ENCODE measurements around the gene ARHGAP15. TPM values are rescaled to one million over a fixed set of nuclear protein-coding genes. Genes with fewer than 3 reads are reported as not detected.

Gene ARHGAP15
- total and polyA plus RNA-seq, 3 donors from 2014 or later = 2.2 to 15.0 (median 7.7) TPM

DNA sequence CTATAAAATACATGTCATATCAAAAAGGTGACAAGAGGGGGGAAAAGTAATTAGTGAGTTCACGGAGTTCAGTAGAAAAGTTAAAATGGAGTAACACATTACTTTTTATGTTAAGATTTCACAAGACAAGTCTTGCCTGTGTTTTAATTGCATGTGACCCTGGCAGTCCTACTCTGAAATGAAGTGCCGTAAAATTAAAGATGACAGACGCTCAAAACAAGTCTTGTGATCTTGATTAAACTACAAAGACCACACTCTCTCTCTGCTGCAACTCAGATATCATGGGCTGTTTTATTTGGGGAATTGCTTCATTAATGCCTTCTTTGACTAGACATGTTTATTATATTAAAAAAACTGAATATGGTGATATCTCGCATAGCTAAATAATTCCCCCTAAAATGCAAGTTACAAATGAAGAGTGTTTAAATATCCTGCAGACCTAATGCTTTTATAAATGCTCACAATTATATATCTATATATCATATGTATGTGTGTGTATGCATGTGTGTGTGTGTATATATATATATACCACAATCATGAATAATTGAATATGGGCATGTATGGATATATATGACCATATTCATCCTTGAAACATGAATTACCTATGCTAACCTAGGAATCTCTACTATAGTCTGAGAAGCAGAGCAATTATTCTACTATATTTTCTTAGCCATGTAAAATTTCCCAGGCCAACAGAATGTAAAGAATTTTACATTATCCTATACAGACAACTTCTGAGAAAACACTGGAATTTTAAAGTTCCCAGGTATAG lies 647.5 kb downstream of the ARHGAP15 start:
- TF ChIP-seq, protein P1, sequence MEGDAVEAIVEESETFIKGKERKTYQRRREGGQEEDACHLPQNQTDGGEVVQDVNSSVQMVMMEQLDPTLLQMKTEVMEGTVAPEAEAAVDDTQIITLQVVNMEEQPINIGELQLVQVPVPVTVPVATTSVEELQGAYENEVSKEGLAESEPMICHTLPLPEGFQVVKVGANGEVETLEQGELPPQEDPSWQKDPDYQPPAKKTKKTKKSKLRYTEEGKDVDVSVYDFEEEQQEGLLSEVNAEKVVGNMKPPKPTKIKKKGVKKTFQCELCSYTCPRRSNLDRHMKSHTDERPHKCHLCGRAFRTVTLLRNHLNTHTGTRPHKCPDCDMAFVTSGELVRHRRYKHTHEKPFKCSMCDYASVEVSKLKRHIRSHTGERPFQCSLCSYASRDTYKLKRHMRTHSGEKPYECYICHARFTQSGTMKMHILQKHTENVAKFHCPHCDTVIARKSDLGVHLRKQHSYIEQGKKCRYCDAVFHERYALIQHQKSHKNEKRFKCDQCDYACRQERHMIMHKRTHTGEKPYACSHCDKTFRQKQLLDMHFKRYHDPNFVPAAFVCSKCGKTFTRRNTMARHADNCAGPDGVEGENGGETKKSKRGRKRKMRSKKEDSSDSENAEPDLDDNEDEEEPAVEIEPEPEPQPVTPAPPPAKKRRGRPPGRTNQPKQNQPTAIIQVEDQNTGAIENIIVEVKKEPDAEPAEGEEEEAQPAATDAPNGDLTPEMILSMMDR (IDR thresholded peaks at IDR 0.05) = no peak
- TF ChIP-seq POLR2A (IDR thresholded peaks at IDR 0.05) = no peak
- Histone ChIP-seq H3K36me3 (ENCODE audit: low read depth, missing control alignments) (no peaks in the 10 kb centered on the region), H3K4me1 (no peaks in the 10 kb centered on the region), H3K4me3 (no peak overlapping the region), H3K27me3 (no peaks in the 10 kb centered on the region), H3K27ac (no peak overlapping the region), H3K9me3 (no peaks in the 10 kb centered on the region)
- DNase-seq = no peak
- intact Hi-C loops (cut with DNase I; ENCODE audit: low total_unique reads) = no loop called here
- 81 to 85% methylated on average over 4 of the region's 4 CpGs for WGBS, 2 donors

DNA sequence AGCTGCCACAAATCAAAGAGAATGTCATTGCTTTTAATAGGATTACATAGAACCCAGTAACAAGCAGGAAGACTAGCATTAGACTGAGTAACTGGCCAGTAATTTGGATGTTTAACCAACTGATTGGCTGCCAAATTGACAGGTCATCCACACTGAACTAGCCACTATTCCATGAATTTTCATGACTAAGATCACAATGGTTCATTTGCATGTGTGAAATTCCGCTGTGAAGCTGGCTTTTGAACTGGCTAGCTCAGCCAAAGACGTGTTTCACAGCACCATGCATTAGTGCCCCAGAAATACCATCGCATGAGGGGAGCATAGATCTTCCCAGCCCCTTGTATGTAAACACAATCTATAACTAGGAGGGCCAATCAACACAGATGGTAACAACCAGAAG lies 649.8 kb downstream of the ARHGAP15 start:
- H3K36me3 ChIP-seq (ENCODE audit: low read depth, missing control alignments) = no peaks in the 10 kb centered on the region
- TF ChIP-seq POLR2A (IDR thresholded peaks at IDR 0.05) = no peak
- TF ChIP-seq, protein P1 (IDR thresholded peaks at IDR 0.05) = no peak
- H3K27ac ChIP-seq = no peak overlapping the region
- no peak for DNase-seq
- H3K4me1 ChIP-seq = no peaks in the 10 kb centered on the region
- WGBS, 2 donors = 87 to 91% methylated on average over 3 of the region's 3 CpGs
- intact Hi-C loops (cut with DNase I; ENCODE audit: low total_unique reads) = no loop called here
- no peaks in the 10 kb centered on the region for H3K9me3 ChIP-seq
- no peak overlapping the region for H3K4me3 ChIP-seq
- no peaks in the 10 kb centered on the region for H3K27me3 ChIP-seq

DNA sequence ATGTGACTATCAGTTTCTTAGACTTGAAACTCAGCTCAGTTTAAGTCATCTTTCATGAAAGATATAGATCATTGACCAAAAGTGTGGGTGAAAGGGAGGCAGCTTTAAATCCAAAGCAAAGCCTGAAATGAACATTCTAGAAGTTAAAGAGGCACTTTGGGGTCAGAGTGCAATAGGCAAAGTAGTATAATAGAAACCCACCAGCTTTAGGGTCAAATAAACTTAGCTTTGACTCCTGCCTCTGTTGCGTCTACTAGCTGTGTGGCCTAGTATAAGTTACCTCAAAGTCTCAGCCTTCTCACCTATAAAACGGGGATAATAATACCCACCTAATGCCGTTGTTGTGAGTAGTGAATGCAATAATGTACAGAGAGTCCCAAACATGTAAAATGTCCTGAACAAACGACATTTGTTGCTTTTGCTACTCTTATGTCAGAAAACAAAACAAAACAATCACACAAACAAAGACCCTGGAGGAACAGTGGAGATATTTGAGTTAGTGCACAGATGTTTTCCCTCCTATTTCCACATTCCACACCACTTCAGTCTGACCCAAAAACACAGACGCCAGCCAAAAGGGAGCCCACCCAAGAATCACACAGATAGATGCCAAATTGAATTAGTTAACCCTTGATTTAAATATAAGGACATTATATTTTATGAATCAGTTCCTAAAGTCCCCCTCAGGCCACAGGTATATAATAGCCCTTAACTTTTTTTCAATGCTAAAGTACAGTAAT lies 657.0 kb downstream of the ARHGAP15 start:
- H3K4me1 ChIP-seq = no peaks in the 10 kb centered on the region
- H3K27ac ChIP-seq = no peak overlapping the region
- H3K36me3 ChIP-seq (ENCODE audit: low read depth, missing control alignments) = no peaks in the 10 kb centered on the region
- TF ChIP-seq, protein P1 (IDR thresholded peaks at IDR 0.05) = no peak
- TF ChIP-seq POLR2A (IDR thresholded peaks at IDR 0.05) = no peak
- no peak for DNase-seq
- WGBS, 2 donors = 56 to 73% methylated on average over 5 of the region's 5 CpGs
- no peaks in the 10 kb centered on the region for H3K9me3 ChIP-seq
- H3K27me3 ChIP-seq = no peaks in the 10 kb centered on the region
- H3K4me3 ChIP-seq = no peak overlapping the region
- intact Hi-C loops (cut with DNase I; ENCODE audit: low total_unique reads) = no loop called here

DNA sequence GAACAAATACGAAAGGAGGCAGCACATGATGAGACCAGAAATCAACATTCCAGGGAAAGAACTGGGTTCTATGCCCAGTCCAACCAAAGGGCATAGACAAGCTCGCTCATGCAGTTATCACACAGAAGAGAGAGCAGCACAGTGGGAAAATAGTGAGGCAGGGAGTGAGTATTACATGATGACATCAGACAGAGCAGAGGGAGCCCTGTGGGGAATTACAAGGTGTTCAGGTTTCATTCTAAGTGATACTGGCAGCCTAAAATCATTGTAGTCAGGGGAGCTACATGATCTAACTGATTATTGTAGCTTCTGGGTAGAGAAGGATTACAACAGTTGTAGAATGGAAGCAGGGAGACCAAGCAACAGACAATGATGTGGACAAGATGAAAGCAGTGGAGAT lies 658.5 kb downstream of the ARHGAP15 start:
- no peaks in the 10 kb centered on the region for H3K27me3 ChIP-seq
- DNase-seq = no peak
- H3K36me3 ChIP-seq (ENCODE audit: low read depth, missing control alignments) = no peaks in the 10 kb centered on the region
- WGBS, 2 donors = 95 to 100% methylated on average over 2 of the region's 2 CpGs
- no peaks in the 10 kb centered on the region for H3K9me3 ChIP-seq
- H3K4me3 ChIP-seq = no peak overlapping the region
- TF ChIP-seq, protein P1 (IDR thresholded peaks at IDR 0.05) = no peak
- TF ChIP-seq POLR2A (IDR thresholded peaks at IDR 0.05) = no peak
- H3K27ac ChIP-seq = no peak overlapping the region
- no peaks in the 10 kb centered on the region for H3K4me1 ChIP-seq
- intact Hi-C loops (cut with DNase I; ENCODE audit: low total_unique reads) = no loop called here
